Stomach (tissue), 9 donors: Measurements from ENCODE around the gene SPATA9. TPM values are rescaled to one million over a fixed set of nuclear protein-coding genes. Genes with fewer than 3 reads are reported as not detected.

Experiments used
- DNase-seq, 2 donors: peaks; one replicate each; pipeline versions ENCODE4 v3.0.0 to v3.0.0-alpha.2; 2013 to 2019
- H3K27ac ChIP-seq, 5 donors: fragments of 200-600 bp in 4 of 5; sonication (generic) in 4 of 5; one replicate each; pipeline ENCODE4 v1.5.1; 2013 to 2019; ENCODE audit warnings: mild to moderate bottlenecking in 1 of 5, moderate library complexity in 1 of 5
- H3K27me3 ChIP-seq, 3 donors: fragments of 200-600 bp; sonication (generic); one replicate each; pipeline ENCODE4 v1.5.1; 2017 to 2019; ENCODE audit warnings: mixed run types in 1 of 3
- H3K36me3 ChIP-seq, 4 donors: fragments of 200-600 bp; sonication (generic); 1 replicate in 3 of 4; 2 replicates in 1 of 4; pipeline ENCODE4 v1.5.1; 2016 to 2019
- H3K4me1 ChIP-seq, 4 donors: fragments of 200-600 bp; sonication (generic); one replicate each; pipeline ENCODE4 v1.5.1; 2016 to 2019
- H3K4me3 ChIP-seq, 4 donors: fragments of 200-600 bp; sonication (generic) in 3 of 4; one replicate each; pipeline ENCODE4 v1.5.1; 2016 to 2019; ENCODE audit warnings: mild to moderate bottlenecking in 1 of 4
- H3K9me3 ChIP-seq, 4 donors: fragments of 200-600 bp; sonication (generic); one replicate each; pipeline ENCODE4 v1.5.1; 2016 to 2019
- CTCF ChIP-seq, 7 experiments: fragments of 450-650 bp in 4 of 7; fragments of 200-600 bp in 3 of 7; sonication (generic) in 3 of 7; IDR thresholded peaks; one replicate each; pipeline ENCODE4 v1.5.1; 2016 to 2019; ENCODE audit warnings: antibody characterized with exemption in 7 of 7, control low read depth in 2 of 7, mild to moderate bottlenecking in 1 of 7
- EP300 ChIP-seq: sonication (generic); formaldehyde crosslinking; IDR thresholded peaks from one replicate; pipeline ENCODE4 v1.6.1; 2017; ENCODE audit warnings: antibody characterized with exemption
- POLR2A ChIP-seq, 4 donors: fragments of 450-650 bp; IDR thresholded peaks; one replicate each; pipeline ENCODE4 v1.6.1; 2016; ENCODE audit warnings: antibody characterized with exemption in 4 of 4, control low read depth in 2 of 4, mild to moderate bottlenecking in 1 of 4, moderate library complexity in 1 of 4
- POLR2AphosphoS5 ChIP-seq, 3 donors: sonication (generic); formaldehyde crosslinking; IDR thresholded peaks; one replicate each; pipeline ENCODE4 v1.6.1; 2016; ENCODE audit warnings: antibody characterized with exemption in 3 of 3
- WGBS, 5 donors: extraction: QIAGEN DNeasy Blood & Tissue Kit in 3 of 5; methylation state at CpG; one replicate each; pipeline versions ENCODE4 v1.1.5 to v1.1.7; 2013 to 2018; 5-methylcytosine and 5-hydroxymethylcytosine counted together
- intact Hi-C: fragments of 100-400 bp; cut with DNase I; formaldehyde crosslinking; loops from one replicate; pipeline ENCODE4 v1.15.1; 2023; ENCODE audit warnings: low total_unique reads
- polyA plus RNA-seq, 3 donors: library from polyadenylated mRNA; stranded (reverse); fragments of 200-250 nt; gene quantifications; one replicate each; pipeline ENCODE4 v1.2.3, GENCODE V29; 2013
- total RNA-seq, 5 donors: library from RNA; depleted of rRNA; stranded (reverse); fragments of >200 nt; gene quantifications; one replicate each; pipeline versions ENCODE4 v1.1.0 to v1.2.3, GENCODE V29; 2014 to 2016
- donor health status: healthy with polysubstance abuse.
- donor health status: Bipolar disorder and iron deficiency.
- donor health status: healthy.

SPATA9 gene
- total and polyA plus RNA-seq, 8 donors: 0.35 to 0.55 TPM; not detected in 6

GRCh38 chr5:95624368-95624767 is 58.4 kb downstream of the SPATA9 start:
- intact Hi-C loops: no loop called here

GRCh38 chr5:95623706-95624105 is 59.1 kb downstream of the SPATA9 start:
- intact Hi-C loops: no loop called here
- no peak for TF ChIP-seq CTCF (IDR thresholded peaks at IDR 0.05)
- Histone ChIP-seq H3K27me3 (peaks cover 0 to 19% (median 3%) of the 10 kb centered on the region in 3 donors), H3K4me3 (no peak overlapping the region), H3K4me1 (peaks cover 30 to 35% (median 33%) of the 10 kb centered on the region in 4 donors), H3K27ac (no peak overlapping the region), H3K9me3 (no peaks in the 10 kb centered on the region), H3K36me3 (no peaks in the 10 kb centered on the region)
- DNase-seq: no peak
- WGBS, 5 donors: 90 to 95% (median 94%) methylated on average over 5 of the region's 5 CpGs

More at GRCh38 chr5:95624368-95624767, 58.4 kb downstream of the SPATA9 start:
- H3K9me3 ChIP-seq: no peaks in the 10 kb centered on the region
- no peak overlapping the region for H3K27ac ChIP-seq
- no peak for DNase-seq
- TF ChIP-seq POLR2AphosphoS5 (IDR thresholded peaks at IDR 0.05) (no peak), CTCF (IDR thresholded peaks at IDR 0.05) (no peak), POLR2A (IDR thresholded peaks at IDR 0.05) (no peak)
- peaks cover 0 to 19% (median 3%) of the 10 kb centered on the region in 3 donors for H3K27me3 ChIP-seq
- peaks cover 27 to 31% (median 28%) of the 10 kb centered on the region in 4 donors for H3K4me1 ChIP-seq
- H3K4me3 ChIP-seq: no peak overlapping the region
- WGBS, 5 donors: 96 to 100% (median 98%) methylated on average over 2 of the region's 2 CpGs
- no peaks in the 10 kb centered on the region for H3K36me3 ChIP-seq

GRCh38 chr5:95621839-95622629 is 60.8 kb downstream of the SPATA9 start:
- peak in 1 of 2 donors; percentile 30 for DNase-seq
- Histone ChIP-seq H3K27ac (peak overlapping the region in 4 of 5 donors; percentile 46 to 87 (median 80)), H3K27me3 (peaks cover 0 to 19% (median 3%) of the 10 kb centered on the region in 3 donors), H3K36me3 (no peaks in the 10 kb centered on the region), H3K9me3 (no peaks in the 10 kb centered on the region), H3K4me1 (peaks cover 30 to 35% (median 33%) of the 10 kb centered on the region in 4 donors), H3K4me3 (peak overlapping the region in 1 of 4 donors; percentile 87)
- no peak for TF ChIP-seq POLR2A (IDR thresholded peaks at IDR 0.05)
- no peak for TF ChIP-seq EP300
- TF ChIP-seq POLR2AphosphoS5 (IDR thresholded peaks at IDR 0.05): no peak
- TF ChIP-seq CTCF (IDR thresholded peaks at IDR 0.05): no peak
- WGBS, 5 donors: 37 to 50% (median 46%) methylated on average over 8 of the region's 8 CpGs
- intact Hi-C loops: no loop called here

- TF ChIP-seq POLR2A (IDR thresholded peaks at IDR 0.05): no peak
- no peak for TF ChIP-seq POLR2AphosphoS5 (IDR thresholded peaks at IDR 0.05)
- TF ChIP-seq CTCF (IDR thresholded peaks at IDR 0.05): no peak
- TF ChIP-seq EP300: no peak
- intact Hi-C loops: no loop called here
- Histone ChIP-seq H3K27me3 (peaks cover 0 to 19% (median 3%) of the 10 kb centered on the region in 3 donors), H3K4me3 (peak overlapping the region; percentile 56 to 87 (median 71)), H3K36me3 (no peaks in the 10 kb centered on the region), H3K9me3 (no peaks in the 10 kb centered on the region), H3K27ac (peak overlapping the region; percentile 77 to 87 (median 84)), H3K4me1 (peaks cover 30 to 35% (median 33%) of the 10 kb centered on the region in 4 donors)
- 2 to 12% (median 3%) methylated on average over 10 to 92 of the region's 92 CpGs for WGBS, 5 donors
- peak; percentile 49 to 72 for DNase-seq
Measured at GRCh38 chr5:95620870-95621838, 61.6 kb downstream of the SPATA9 start.
